Measurements from ENCODE around the gene KLF9. TPM values are rescaled to one million over a fixed set of nuclear protein-coding genes. Genes with fewer than 3 reads are reported as not detected.
A peak's percentile ranks its signal among the peaks of the same experiment; 100 is the strongest.

The KLF9 gene
- total and polyA plus RNA-seq, 9 of the 15 experiments (the other 6 are each of a cell fraction or from before 2014, with no cell fraction given), result 3.3 to 11.9 (median 6.9) TPM

GRCh38 chr9:70363760-70364159 lies 50.7 kb downstream of the KLF9 start (continued):
- TF ChIP-seq SRF (CRISPR knock-in tag; IDR thresholded peaks at IDR 0.05) (no peak), CTBP1 (IDR thresholded peaks at IDR 0.05; ENCODE audit: borderline replicate concordance) (no peak), ZNF316 (IDR thresholded peaks at IDR 0.05) (peak; percentile 74), XRCC5 (IDR thresholded peaks at IDR 0.05; ENCODE audit: low read depth, low read length) (no peak), RBM39 (optimal IDR thresholded peaks at IDR 0.05; ENCODE audit: low read depth, low read length) (no peak), C11orf30 (IDR thresholded peaks at IDR 0.05; ENCODE audit: low read depth) (peak; percentile 52), ZNF384 (IDR thresholded peaks at IDR 0.05; ENCODE audit: low read depth, low read length) (no peak), MYC (IDR thresholded peaks at IDR 0.05; ENCODE audit: low read depth, low read length) (no peak), MYC (CRISPR knock-in tag; IDR thresholded peaks at IDR 0.05; ENCODE audit: borderline replicate concordance, low read depth) (no peak), PYGO2 (tag; IDR thresholded peaks at IDR 0.05) (no peak), PTBP1 (IDR thresholded peaks at IDR 0.05; ENCODE audit: low read depth, low read length) (no peak)
- TF ChIP-seq, protein P1, sequence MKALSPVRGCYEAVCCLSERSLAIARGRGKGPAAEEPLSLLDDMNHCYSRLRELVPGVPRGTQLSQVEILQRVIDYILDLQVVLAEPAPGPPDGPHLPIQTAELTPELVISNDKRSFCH (CRISPR knock-in tag; IDR thresholded peaks at IDR 0.05), result no peak
- TF ChIP-seq, protein P1 (tag; IDR thresholded peaks at IDR 0.05), result no peak

- Histone ChIP-seq H3K4me3 (no peak overlapping the region), H4K20me1 (replicated peaks; ENCODE audit: control insufficient read depth, insufficient read depth, low read length) (no peaks in the 10 kb centered on the region), H3K9ac (ENCODE audit: insufficient read depth in 1 of 2, low read depth in 2 of 2, low read length in 2 of 2) (no peak overlapping the region), H3K27me3 (ENCODE audit: control insufficient read depth in 2 of 2, insufficient read depth in 2 of 2, low read length in 2 of 2) (no peaks in the 10 kb centered on the region), H3K79me2 (ENCODE audit: control insufficient read depth, insufficient read depth, low read length) (no peaks in the 10 kb centered on the region), H3K4me1 (replicated peaks in 1 of 2; ENCODE audit: control insufficient read depth in 2 of 2, insufficient read depth in 2 of 2, low read length in 2 of 2) (no peaks in the 10 kb centered on the region; a peak in 1 of 5 replicates), H2AFZ (ENCODE audit: low read depth, low read length) (no peak overlapping the region), H3K9me1 (ENCODE audit: control insufficient read depth, insufficient read depth, low read length) (no peaks in the 10 kb centered on the region), H3K4me2 (ENCODE audit: insufficient read depth, low read length) (no peak overlapping the region), H3K9me3 (replicated peaks; ENCODE audit: control insufficient read depth, insufficient read depth, low read depth, low read length) (no peaks in the 10 kb centered on the region), H3K36me3 (ENCODE audit: control insufficient read depth, insufficient read depth, low read length) (no peaks in the 10 kb centered on the region), H3K27ac (ENCODE audit: extremely low read depth, low read depth, low read length) (no peak overlapping the region)
- ATAC-seq, result no peak
- FAIRE-seq, result no peak
- no TSS peak for BruUV-seq (replicated peaks)
- 71% methylated on average over 5 of the region's 7 CpGs for WGBS (ENCODE audit: insufficient coverage, low coverage, missing lambda C conversion rate)
- no peak for DNase-seq (ENCODE audit: extremely low read depth in 1 of 4, low spot score in 3 of 4)
- CTCF ChIA-PET (ENCODE audit: low intra/inter-chr PET ratio), result no interaction called here
- in situ Hi-C loops (cut with MboI), result no loop called here
- TF ChIP-seq, protein P2, sequence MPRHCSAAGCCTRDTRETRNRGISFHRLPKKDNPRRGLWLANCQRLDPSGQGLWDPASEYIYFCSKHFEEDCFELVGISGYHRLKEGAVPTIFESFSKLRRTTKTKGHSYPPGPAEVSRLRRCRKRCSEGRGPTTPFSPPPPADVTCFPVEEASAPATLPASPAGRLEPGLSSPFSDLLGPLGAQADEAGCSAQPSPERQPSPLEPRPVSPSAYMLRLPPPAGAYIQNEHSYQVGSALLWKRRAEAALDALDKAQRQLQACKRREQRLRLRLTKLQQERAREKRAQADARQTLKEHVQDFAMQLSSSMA (CRISPR knock-in tag; IDR thresholded peaks at IDR 0.05), result no peak
- TF ChIP-seq ZNF134 (CRISPR knock-in tag; conservative IDR thresholded peaks at IDR 0.05) (no peak), ZFP1 (CRISPR knock-in tag; IDR thresholded peaks at IDR 0.05) (no peak), THRAP3 (IDR thresholded peaks at IDR 0.05; ENCODE audit: borderline replicate concordance) (no peak), ZNF311 (CRISPR knock-in tag; IDR thresholded peaks at IDR 0.05) (no peak), CEBPG (CRISPR knock-in tag; IDR thresholded peaks at IDR 0.05) (no peak), CEBPG (tag; conservative IDR thresholded peaks at IDR 0.05 in 1 of 2, IDR thresholded peaks at IDR 0.05 in 1 of 2) (no peak), ETV5 (CRISPR knock-in tag; IDR thresholded peaks at IDR 0.05; ENCODE audit: low read depth) (no peak), NEUROD1 (IDR thresholded peaks at IDR 0.05; ENCODE audit: borderline replicate concordance, low read depth, low read length, partially characterized antibody) (no peak), THRB (CRISPR knock-in tag; conservative IDR thresholded peaks at IDR 0.05) (no peak), ZNF584 (CRISPR knock-in tag; IDR thresholded peaks at IDR 0.05; ENCODE audit: low read depth) (no peak)
- intact Hi-C loops (cut with micrococcal nuclease), result no loop called here
- POLR2A ChIA-PET, result interaction anchor here (1.5 kb wide), 1 partner anchor 56 kb away, joined by 3 read pairs; no protein-coding TSS in a partner anchor
Measured at GRCh38 chr9:70362952-70363351, 51.5 kb downstream of the KLF9 start.
